Epithelial cell of proximal tubule (primary cell): ENCODE measurements around the gene LDLRAD4. TPM values are rescaled to one million over a fixed set of nuclear protein-coding genes. Genes with fewer than 3 reads are reported as not detected.

Experiments
- DNase-seq: peaks from one replicate; pipeline ENCODE4 v3.0.0-alpha.2; 2011; ENCODE audit warnings: low read depth
- H3K4me3 ChIP-seq: 2 replicates; pipeline ENCODE4 v1.5.1; 2011; ENCODE audit warnings: low read depth, mild to moderate bottlenecking, low read length
- total RNA-seq: library from RNA; depleted of rRNA; stranded (reverse); fragments of >200 nt; gene quantifications from 2 replicates; pipeline ENCODE4 v1.2.3, GENCODE V29; 2015
- TF ChIP-seq, protein P1 (sequence below): conservative IDR thresholded peaks from 2 replicates; pipeline ENCODE4 v1.5.1; 2012; ENCODE audit warnings: low read depth, mild to moderate bottlenecking, low read length

The LDLRAD4 gene
- total RNA-seq, 1 donor from 2014 or later, result under 0.01 TPM

DNA sequence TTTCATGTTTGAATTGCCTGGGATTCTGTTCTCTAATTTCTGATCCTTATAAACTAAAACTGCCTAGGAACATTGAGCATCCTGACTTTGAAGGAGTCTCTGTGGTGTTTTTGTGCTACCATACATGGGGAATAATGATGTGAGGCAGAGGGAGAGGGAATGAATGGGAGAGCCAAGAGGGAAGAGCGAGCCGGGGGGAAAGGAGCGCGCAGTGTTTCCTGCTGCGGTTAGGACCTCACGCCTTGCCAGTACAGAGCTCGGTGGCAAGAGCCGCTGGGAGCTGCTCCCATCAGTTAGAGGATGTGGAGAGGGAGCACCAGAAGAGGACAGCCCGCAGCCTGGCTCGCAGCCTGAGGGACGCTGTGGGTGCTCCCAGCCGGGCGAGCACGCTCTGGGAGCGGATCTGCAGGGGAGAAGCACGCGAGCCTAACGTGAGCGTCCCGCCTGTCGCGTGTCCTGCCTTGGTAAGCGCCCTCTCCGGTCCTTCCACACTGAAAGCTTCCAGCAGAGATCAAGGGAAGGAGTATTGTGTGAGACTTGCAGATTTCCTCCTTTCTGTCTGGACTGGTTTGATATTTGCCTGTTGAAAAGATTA, 393.1 kb downstream of the LDLRAD4 start:
- DNase-seq, result no peak
- H3K4me3 ChIP-seq, result peak overlapping the region; percentile 38
- TF ChIP-seq, protein P1, sequence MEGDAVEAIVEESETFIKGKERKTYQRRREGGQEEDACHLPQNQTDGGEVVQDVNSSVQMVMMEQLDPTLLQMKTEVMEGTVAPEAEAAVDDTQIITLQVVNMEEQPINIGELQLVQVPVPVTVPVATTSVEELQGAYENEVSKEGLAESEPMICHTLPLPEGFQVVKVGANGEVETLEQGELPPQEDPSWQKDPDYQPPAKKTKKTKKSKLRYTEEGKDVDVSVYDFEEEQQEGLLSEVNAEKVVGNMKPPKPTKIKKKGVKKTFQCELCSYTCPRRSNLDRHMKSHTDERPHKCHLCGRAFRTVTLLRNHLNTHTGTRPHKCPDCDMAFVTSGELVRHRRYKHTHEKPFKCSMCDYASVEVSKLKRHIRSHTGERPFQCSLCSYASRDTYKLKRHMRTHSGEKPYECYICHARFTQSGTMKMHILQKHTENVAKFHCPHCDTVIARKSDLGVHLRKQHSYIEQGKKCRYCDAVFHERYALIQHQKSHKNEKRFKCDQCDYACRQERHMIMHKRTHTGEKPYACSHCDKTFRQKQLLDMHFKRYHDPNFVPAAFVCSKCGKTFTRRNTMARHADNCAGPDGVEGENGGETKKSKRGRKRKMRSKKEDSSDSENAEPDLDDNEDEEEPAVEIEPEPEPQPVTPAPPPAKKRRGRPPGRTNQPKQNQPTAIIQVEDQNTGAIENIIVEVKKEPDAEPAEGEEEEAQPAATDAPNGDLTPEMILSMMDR, result no peak

DNA sequence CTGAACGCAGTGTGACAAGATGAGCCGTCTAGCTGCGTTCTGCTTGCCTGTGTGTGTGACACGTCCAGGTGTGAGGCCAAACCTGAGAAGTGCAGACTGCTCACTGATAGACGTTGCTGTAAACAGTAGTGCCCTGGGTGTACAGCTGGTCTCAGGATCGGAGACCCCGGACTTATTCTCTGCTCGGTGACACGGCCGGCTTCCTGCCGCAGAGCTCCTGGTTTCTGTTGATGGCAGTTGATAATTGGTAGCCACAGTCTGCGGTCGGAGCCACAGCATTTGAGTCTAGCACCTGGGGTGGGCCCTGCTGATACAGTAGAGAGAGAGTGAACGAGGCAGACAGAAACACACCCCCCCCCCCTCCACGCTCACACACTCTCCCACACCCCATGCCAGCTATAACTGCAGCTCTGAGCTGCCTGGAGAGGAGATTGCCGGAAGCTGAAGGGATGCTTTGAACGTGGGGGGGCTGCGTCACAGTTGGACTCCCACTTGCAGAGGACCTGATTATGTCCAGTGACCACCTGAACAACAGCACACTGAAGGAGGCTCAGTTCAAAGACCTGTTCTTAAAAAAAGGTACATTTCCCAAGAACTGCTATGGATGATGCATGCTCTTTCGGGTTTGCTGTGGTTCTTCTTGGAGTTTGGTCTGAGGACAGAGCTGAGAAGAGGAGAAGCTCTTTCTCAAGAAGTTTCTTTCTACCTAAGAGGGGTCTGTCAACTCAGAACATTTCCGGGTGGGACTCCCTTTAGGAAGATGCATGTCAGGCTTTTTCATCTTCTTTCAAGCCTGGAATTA, 393.8 kb downstream of the LDLRAD4 start:
- TF ChIP-seq, protein P1, result no peak

GRCh38 chr18:13613099-13613498, 394.5 kb downstream of the LDLRAD4 start:
- no peak for DNase-seq
- TF ChIP-seq, protein P1, result no peak
- no peak overlapping the region for H3K4me3 ChIP-seq

More for the DNA sequence above, 393.8 kb downstream of the LDLRAD4 start:
- H3K4me3 ChIP-seq, result no peak overlapping the region
- no peak for DNase-seq

DNA sequence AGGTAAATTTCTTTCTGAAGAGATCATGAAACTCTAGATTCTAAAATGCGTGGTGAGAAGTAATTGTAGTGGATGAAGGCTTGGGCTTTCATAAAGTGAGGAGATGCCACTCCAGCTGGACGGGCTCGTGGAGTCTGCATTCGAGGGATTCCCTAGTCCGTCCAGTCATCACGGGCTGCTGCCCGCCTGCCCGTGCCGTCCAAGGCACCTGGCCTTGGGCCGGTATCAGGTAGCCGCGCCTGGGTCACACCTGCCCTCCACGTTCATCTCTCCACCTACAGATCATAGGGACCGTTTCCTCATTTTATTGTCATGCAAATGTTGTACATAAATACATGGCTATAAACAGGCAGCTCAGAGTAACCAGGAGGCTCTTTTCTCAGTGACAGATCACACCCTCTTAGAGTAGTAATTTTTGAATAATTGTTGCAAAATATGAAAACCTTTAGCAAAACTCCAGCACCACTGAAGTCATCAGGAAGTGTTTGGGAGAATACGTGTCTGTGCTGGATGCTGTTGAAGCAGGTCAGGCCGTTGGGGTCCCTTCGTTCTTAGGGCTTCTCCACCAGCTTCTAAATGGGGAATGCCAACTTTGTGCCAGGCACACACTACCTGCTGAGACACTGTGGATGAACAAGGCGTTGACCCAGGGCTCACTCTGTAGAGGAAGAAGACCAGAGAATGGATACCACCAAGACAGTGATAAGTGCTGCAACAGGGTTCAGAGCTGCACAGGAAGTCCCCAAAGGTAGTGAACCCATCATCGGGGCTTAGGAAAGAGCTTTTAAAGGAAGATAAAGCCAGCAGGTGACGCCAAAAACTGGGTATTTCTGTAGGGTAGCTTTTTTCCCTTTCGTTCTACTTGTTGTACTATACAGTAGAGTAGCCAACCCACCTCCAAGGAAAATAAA, 395.3 kb downstream of the LDLRAD4 start:
- DNase-seq, result no peak
- TF ChIP-seq, protein P1, result no peak
- no peak overlapping the region for H3K4me3 ChIP-seq

- DNase-seq, result no peak
- H3K4me3 ChIP-seq, result no peak overlapping the region
- TF ChIP-seq, protein P1, result no peak
Observed at GRCh38 chr18:13614641-13615288, 396.2 kb downstream of the LDLRAD4 start.

GRCh38 chr18:13615432-13615861, 396.9 kb downstream of the LDLRAD4 start:
- TF ChIP-seq, protein P1, result no peak
- DNase-seq, result no peak
- no peak overlapping the region for H3K4me3 ChIP-seq
